Astrocyte (in vitro differentiated cells and primary cell): ENCODE results near the gene CLSTN3. TPM values are rescaled to one million over a fixed set of nuclear protein-coding genes. Genes with fewer than 3 reads are reported as not detected.

ENCODE experiments used
- DNase-seq: peaks from one replicate; pipeline ENCODE4 v3.0.0-alpha.2; 2010; ENCODE audit warnings: low read depth
- FAIRE-seq: peaks from 2 replicates; lab custom pipeline; 2011; peaks lifted over from hg19 to GRCh38; lab: Jason Lieb, UNC
- H2AFZ ChIP-seq: 2 replicates; pipeline ENCODE4 v1.6.0; 2012; ENCODE audit warnings: low read depth, low read length, inconsistent platforms
- H3K27ac ChIP-seq: 2 replicates; pipeline ENCODE4 v1.5.1; 2011; ENCODE audit warnings: low read depth, low read length, inconsistent platforms
- H3K27me3 ChIP-seq: 2 replicates; pipeline ENCODE4 v1.6.0; 2011; ENCODE audit warnings: low read length, inconsistent platforms; ENCODE audit not compliant: insufficient read depth
- H3K36me3 ChIP-seq: 2 replicates; pipeline ENCODE4 v1.5.1; 2011; ENCODE audit warnings: low read length, inconsistent platforms; ENCODE audit not compliant: insufficient read depth
- H3K4me1 ChIP-seq: 2 replicates; pipeline ENCODE4 v1.5.1; 2011; ENCODE audit warnings: low read length, inconsistent platforms; ENCODE audit not compliant: insufficient read depth
- H3K4me2 ChIP-seq: 2 replicates; pipeline ENCODE4 v1.6.0; 2012; ENCODE audit warnings: low read length, inconsistent platforms
- H3K4me3 ChIP-seq: 2 replicates; pipeline ENCODE4 v1.5.1; 2011; ENCODE audit warnings: low read depth, mild to moderate bottlenecking, low read length, inconsistent platforms; ENCODE audit not compliant: insufficient read depth
- H3K79me2 ChIP-seq: 2 replicates; pipeline ENCODE4 v1.6.0; 2012; ENCODE audit warnings: mild to moderate bottlenecking, low read length, inconsistent platforms; ENCODE audit not compliant: insufficient read depth
- H3K9ac ChIP-seq: 2 replicates; pipeline ENCODE4 v1.6.0; 2012; ENCODE audit warnings: mild to moderate bottlenecking, low read length, inconsistent platforms
- H3K9me3 ChIP-seq: 2 replicates; pipeline ENCODE4 v1.5.1; 2012; ENCODE audit warnings: low read depth, mild to moderate bottlenecking, low read length, inconsistent platforms; ENCODE audit not compliant: insufficient read depth
- H4K20me1 ChIP-seq: 2 replicates; pipeline ENCODE4 v1.6.0; 2012; ENCODE audit warnings: low read length, inconsistent platforms; ENCODE audit not compliant: insufficient read depth
- H3K27ac Mint-ChIP-seq: one replicate; pipeline ENCODE4 v1.8.0; 2021; ENCODE audit warnings: mild to moderate bottlenecking, mixed read lengths; ENCODE audit not compliant: unreplicated experiment
- H3K27me3 Mint-ChIP-seq: one replicate; pipeline ENCODE4 v1.8.0; 2021; ENCODE audit warnings: low read depth, mixed read lengths; ENCODE audit not compliant: unreplicated experiment
- H3K36me3 Mint-ChIP-seq: one replicate; pipeline ENCODE4 v1.8.0; 2021; ENCODE audit warnings: low read depth, mixed read lengths; ENCODE audit not compliant: unreplicated experiment
- H3K4me1 Mint-ChIP-seq: one replicate; pipeline ENCODE4 v1.8.0; 2021; ENCODE audit warnings: low read depth, mixed read lengths; ENCODE audit not compliant: unreplicated experiment
- H3K4me3 Mint-ChIP-seq: one replicate; pipeline ENCODE4 v1.8.0; 2021; ENCODE audit warnings: mild to moderate bottlenecking, moderate library complexity, mixed read lengths; ENCODE audit not compliant: unreplicated experiment
- H3K9me3 Mint-ChIP-seq: one replicate; pipeline ENCODE4 v1.8.0; 2021; ENCODE audit warnings: mild to moderate bottlenecking, mixed read lengths; ENCODE audit not compliant: unreplicated experiment
- CTCF ChIP-seq: IDR thresholded peaks from 2 replicates; pipeline ENCODE4 v1.5.1; 2011; ENCODE audit warnings: low read depth, mild to moderate bottlenecking, inconsistent platforms, low read length, moderate library complexity; ENCODE audit not compliant: insufficient read depth
- EZH2 ChIP-seq: IDR thresholded peaks from 2 replicates; pipeline ENCODE4 v1.6.1; 2012; ENCODE audit warnings: mild to moderate bottlenecking, low read length, inconsistent platforms; ENCODE audit not compliant: insufficient read depth
- total RNA-seq: library from RNA; stranded (reverse); gene quantifications from 2 replicates; pipeline ENCODE4 v1.2.1, GENCODE V29; 2021

The CLSTN3 gene
- total RNA-seq, 1 donor from 2014 or later, result 29.6 TPM

GRCh38 chr12:7171854-7172253 lies 41.7 kb downstream of the CLSTN3 start:
- H4K20me1 ChIP-seq, result no peaks in the 10 kb centered on the region
- no peaks in the 10 kb centered on the region for H3K79me2 ChIP-seq
- no peak overlapping the region for H3K9ac ChIP-seq
- TF ChIP-seq EZH2, result no peak
- no peak for TF ChIP-seq CTCF
- no peak overlapping the region for H2AFZ ChIP-seq
- H3K27ac ChIP-seq, result no peak overlapping the region
- no peaks in the 10 kb centered on the region for H3K4me1 ChIP-seq
- no peak overlapping the region for H3K4me3 ChIP-seq
- FAIRE-seq (no peak), DNase-seq (no peak)
- H3K27ac Mint-ChIP-seq, result no peak overlapping the region
- no peaks in the 10 kb centered on the region for H3K4me1 Mint-ChIP-seq
- H3K9me3 ChIP-seq, result peaks cover 16% of the 10 kb centered on the region
- H3K27me3 ChIP-seq, result no peaks in the 10 kb centered on the region
- peaks cover 17% of the 10 kb centered on the region for H3K9me3 Mint-ChIP-seq
- H3K36me3 Mint-ChIP-seq, result no peaks in the 10 kb centered on the region
- peaks cover 6% of the 10 kb centered on the region for H3K27me3 Mint-ChIP-seq
- H3K4me3 Mint-ChIP-seq, result no peak overlapping the region
- no peak overlapping the region for H3K4me2 ChIP-seq
- no peaks in the 10 kb centered on the region for H3K36me3 ChIP-seq

GRCh38 chr12:7175493-7175892 lies 45.3 kb downstream of the CLSTN3 start:
- Mint-ChIP-seq H3K27me3 (peaks cover 21% of the 10 kb centered on the region), H3K9me3 (peaks cover 6% of the 10 kb centered on the region), H3K4me1 (no peaks in the 10 kb centered on the region), H3K27ac (no peak overlapping the region), H3K4me3 (no peak overlapping the region), H3K36me3 (no peaks in the 10 kb centered on the region)
- H4K20me1 ChIP-seq, result no peaks in the 10 kb centered on the region
- H3K9me3 ChIP-seq, result peaks cover 6% of the 10 kb centered on the region
- TF ChIP-seq EZH2 (no peak), CTCF (no peak)
- no peaks in the 10 kb centered on the region for H3K4me1 ChIP-seq
- H2AFZ ChIP-seq, result no peak overlapping the region
- H3K9ac ChIP-seq, result no peak overlapping the region
- H3K27ac ChIP-seq, result no peak overlapping the region
- no peaks in the 10 kb centered on the region for H3K79me2 ChIP-seq
- FAIRE-seq, result no peak
- H3K4me2 ChIP-seq, result no peak overlapping the region
- H3K4me3 ChIP-seq, result no peak overlapping the region
- H3K36me3 ChIP-seq, result no peaks in the 10 kb centered on the region
- H3K27me3 ChIP-seq, result no peaks in the 10 kb centered on the region
- DNase-seq, result no peak

GRCh38 chr12:7176595-7176994 lies 46.4 kb downstream of the CLSTN3 start:
- Histone ChIP-seq H3K9me3 (peaks cover 6% of the 10 kb centered on the region), H2AFZ (no peak overlapping the region), H3K36me3 (no peaks in the 10 kb centered on the region), H3K79me2 (no peaks in the 10 kb centered on the region), H3K27ac (no peak overlapping the region), H4K20me1 (no peaks in the 10 kb centered on the region), H3K9ac (no peak overlapping the region), H3K27me3 (no peaks in the 10 kb centered on the region), H3K4me1 (no peaks in the 10 kb centered on the region), H3K4me3 (no peak overlapping the region), H3K4me2 (no peak overlapping the region)
- Mint-ChIP-seq H3K9me3 (no peaks in the 10 kb centered on the region), H3K27ac (no peak overlapping the region), H3K27me3 (peaks cover 21% of the 10 kb centered on the region), H3K36me3 (no peaks in the 10 kb centered on the region), H3K4me1 (no peaks in the 10 kb centered on the region), H3K4me3 (no peak overlapping the region)
- no peak for TF ChIP-seq CTCF
- TF ChIP-seq EZH2, result no peak
- DNase-seq (no peak), FAIRE-seq (no peak)
